KOPT-K1 (cell line): ENCODE measurements around the gene ELOVL6.

Experiments
- H3K27ac ChIP-seq: fragments of 200-600 bp; sonication (generic); 2 replicates; pipeline ENCODE4 v1.5.1; 2016; ENCODE audit warnings: antibody characterized with exemption, mild to moderate bottlenecking, low read depth, low read length; ENCODE audit not compliant: poor library complexity, severe bottlenecking
- H3K36me3 ChIP-seq: fragments of 200-600 bp; sonication (generic); 2 replicates; pipeline ENCODE4 v1.5.1; 2017; ENCODE audit warnings: antibody characterized with exemption, mild to moderate bottlenecking, low read length, moderate library complexity; ENCODE audit not compliant: insufficient read depth
- H3K9me3 ChIP-seq: fragments of 200-600 bp; sonication (generic); 2 replicates; pipeline ENCODE4 v1.5.1; 2017; ENCODE audit warnings: antibody characterized with exemption, low read length, mild to moderate bottlenecking; ENCODE audit not compliant: insufficient read depth, poor library complexity, severe bottlenecking

Gene ELOVL6

DNA sequence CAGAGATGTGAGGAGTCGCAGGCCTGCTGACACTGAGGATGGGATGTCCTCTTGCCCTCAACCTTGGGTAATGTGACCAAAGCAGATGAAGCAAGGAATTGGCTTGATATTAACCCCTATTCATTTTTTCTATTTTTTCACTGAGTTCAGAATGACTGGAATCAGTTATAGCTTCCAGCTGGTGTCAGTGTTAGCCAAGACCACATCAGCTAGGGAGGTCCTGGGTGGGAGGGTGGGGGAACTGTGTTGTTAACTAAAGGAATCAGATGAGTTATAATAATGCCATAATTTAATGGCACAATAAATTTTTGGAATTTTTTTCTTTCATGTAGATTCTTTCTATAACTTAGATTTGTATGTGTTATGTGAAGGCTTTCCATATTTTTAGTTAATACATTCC, 193.9 kb downstream of the ELOVL6 start:
- Histone ChIP-seq H3K27ac (no peak overlapping the region), H3K9me3 (no peaks in the 10 kb centered on the region), H3K36me3 (no peaks in the 10 kb centered on the region)

- no peak overlapping the region for H3K27ac ChIP-seq
- H3K9me3 ChIP-seq: no peaks in the 10 kb centered on the region
- H3K36me3 ChIP-seq: no peaks in the 10 kb centered on the region
These were observed 194.8 kb downstream of the ELOVL6 start for GRCh38 chr4:110003401-110004187.

DNA sequence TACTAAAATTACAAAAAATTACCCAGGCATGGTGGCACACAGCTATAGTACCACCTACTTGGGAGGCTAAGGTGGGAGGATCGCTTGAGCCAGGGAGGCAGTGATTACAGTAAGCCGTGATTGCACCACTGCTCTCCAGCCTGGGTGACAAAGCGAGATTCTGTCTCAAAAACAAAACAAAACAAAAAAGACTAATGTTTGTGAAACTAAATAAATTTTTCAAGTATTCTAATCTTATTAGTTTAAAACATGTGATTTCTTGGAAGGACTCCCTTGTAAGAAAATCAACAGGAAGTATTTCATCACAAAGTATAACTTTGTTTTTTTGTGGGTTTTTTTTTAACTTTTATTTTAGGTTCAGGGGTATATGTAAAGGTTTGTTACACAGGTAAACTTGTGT, 196.1 kb downstream of the ELOVL6 start:
- H3K9me3 ChIP-seq: no peaks in the 10 kb centered on the region
- H3K27ac ChIP-seq: no peak overlapping the region
- H3K36me3 ChIP-seq: no peaks in the 10 kb centered on the region

GRCh38 chr4:109999585-109999912, 198.9 kb downstream of the ELOVL6 start:
- Histone ChIP-seq H3K36me3 (no peaks in the 10 kb centered on the region), H3K9me3 (no peaks in the 10 kb centered on the region), H3K27ac (no peak overlapping the region)

DNA sequence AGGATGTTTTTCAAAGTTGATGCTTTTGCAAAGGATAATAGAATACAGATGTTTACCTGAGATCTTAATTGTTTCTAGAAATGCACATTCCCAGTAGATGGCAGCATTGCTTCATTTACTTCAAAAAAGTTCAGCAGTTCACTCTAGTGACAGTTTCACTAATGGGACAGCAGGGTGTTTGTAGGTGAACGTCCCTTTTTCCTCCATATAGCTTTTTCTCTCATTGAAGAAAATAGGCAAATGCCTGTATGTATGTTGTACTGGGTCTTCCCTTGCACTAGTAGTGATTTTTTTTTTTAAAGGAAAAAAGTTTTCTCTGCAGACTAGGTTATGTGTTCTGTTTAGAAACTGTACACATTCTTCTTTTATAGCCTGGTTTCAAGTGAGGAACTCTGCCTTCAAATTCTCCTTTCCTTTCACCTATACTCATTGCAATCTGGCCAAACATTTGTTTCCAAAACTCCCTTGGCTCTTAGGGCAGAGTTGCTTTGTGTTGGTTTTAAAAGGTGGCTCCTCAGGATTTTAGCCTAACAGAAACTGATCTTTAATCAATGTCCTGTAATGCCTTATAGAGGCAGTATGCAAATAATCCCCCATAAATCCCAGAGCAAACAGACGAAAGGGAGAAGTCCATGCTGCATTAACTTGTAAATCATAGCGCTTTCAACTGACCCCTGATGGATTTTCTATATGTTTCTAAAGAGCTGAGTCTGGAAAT, 199.4 kb downstream of the ELOVL6 start:
- no peak overlapping the region for H3K27ac ChIP-seq
- H3K9me3 ChIP-seq: no peaks in the 10 kb centered on the region
- H3K36me3 ChIP-seq: no peaks in the 10 kb centered on the region

GRCh38 chr4:109996526-109996925, 201.9 kb downstream of the ELOVL6 start:
- H3K36me3 ChIP-seq: no peaks in the 10 kb centered on the region
- no peaks in the 10 kb centered on the region for H3K9me3 ChIP-seq
- no peak overlapping the region for H3K27ac ChIP-seq
